GM10847 (cell line): ENCODE measurements around the gene FKRP.

Source experiments
- POLR2A ChIP-seq: IDR thresholded peaks from 2 replicates; pipeline ENCODE4 v1.6.1; 2011; ENCODE audit not compliant: insufficient read length; ENCODE audit errors: extremely low read depth

Gene FKRP

DNA sequence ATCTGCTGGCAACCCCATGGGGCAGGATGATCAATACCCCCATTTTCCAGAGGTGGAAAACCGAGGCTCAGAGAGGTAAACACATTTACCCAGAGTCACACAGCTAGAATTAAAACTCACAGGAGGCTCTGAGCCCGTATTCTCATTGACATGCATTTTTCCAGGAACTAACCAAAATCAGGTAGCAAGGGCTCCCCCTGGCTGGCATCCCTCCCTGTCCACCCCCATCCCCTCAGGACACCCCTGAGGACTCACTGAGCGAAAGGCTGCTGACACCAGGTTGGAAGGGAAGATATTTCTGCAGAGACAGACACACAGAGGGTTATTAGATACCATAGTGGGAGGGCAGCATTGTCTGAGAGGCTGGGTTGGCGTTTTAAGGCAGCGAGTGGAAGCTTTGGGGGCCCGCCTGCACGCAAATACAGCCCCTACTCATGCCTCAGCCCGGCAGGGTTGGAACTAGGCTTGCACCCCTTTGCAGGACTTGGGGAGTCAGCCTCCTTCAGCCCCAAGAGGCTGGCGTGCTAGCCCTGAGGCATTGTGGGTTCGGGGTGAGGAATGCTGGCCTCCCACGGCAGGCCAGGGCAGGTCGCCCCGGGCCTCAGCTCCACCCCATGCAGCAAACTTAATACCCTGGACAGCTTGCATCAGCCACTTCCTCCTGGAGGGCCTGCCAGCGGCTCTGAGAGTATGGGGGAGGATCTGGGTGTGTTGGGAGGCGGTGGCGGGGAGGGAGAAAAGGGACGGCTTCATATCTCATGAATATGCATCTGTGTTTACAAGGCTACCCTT, 38.6 kb downstream of the FKRP start:
- no peak for TF ChIP-seq POLR2A

DNA sequence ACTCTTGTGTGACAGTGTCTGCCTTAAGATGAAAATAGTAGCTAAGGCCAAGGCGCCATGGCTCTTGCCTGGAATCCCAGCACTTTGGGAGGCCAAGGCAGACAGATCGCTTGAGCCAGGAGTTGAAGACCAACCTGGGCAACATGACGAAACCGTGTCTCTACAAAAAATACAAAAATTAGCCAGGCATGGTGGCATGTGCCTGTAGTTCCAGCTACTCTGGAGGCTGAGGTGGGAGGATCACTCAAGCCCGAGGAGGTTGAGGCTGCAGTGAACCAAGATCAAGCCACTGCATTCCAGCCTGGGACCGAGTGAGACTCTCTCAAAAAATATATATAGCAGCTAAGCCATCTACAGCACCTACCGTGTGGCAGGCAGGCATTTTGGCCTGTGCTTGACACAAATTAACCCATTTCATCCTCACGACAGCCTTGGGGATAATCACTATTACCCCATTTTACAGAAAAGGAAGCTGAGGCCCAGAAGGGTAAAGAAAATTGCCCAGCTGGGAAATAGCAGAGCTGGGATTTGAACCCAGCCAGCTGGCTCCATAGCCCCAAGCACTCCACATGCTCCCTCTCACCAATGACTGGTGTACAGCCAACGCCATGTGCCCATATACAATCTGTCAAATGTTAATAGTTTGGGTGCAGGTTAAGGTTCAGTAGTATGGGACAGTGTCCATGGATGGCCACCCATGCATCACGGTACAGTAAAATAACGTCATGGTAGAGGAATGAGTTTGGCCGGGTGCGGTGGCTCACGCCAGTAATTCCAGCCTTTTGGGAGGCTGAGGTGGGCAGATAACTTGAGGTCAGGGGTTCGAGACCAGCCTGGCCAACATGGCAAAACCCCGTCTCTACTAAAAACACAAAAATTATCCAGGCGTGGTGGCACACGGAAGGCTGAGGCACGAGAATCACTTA, 39.5 kb downstream of the FKRP start:
- TF ChIP-seq POLR2A, result no peak

DNA sequence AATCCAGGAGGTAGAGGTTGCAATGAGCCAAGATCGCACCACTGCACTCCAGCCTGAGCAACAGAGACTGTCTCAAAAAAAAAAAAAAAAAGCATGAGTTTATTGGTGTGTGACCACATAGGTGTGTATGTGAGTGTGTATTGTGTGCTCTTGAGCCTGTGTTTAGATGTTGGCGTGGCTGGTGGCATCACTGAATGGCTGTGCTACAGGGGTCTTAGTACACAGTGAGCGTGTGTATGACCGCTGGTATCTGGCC, 40.1 kb downstream of the FKRP start:
- no peak for TF ChIP-seq POLR2A

DNA sequence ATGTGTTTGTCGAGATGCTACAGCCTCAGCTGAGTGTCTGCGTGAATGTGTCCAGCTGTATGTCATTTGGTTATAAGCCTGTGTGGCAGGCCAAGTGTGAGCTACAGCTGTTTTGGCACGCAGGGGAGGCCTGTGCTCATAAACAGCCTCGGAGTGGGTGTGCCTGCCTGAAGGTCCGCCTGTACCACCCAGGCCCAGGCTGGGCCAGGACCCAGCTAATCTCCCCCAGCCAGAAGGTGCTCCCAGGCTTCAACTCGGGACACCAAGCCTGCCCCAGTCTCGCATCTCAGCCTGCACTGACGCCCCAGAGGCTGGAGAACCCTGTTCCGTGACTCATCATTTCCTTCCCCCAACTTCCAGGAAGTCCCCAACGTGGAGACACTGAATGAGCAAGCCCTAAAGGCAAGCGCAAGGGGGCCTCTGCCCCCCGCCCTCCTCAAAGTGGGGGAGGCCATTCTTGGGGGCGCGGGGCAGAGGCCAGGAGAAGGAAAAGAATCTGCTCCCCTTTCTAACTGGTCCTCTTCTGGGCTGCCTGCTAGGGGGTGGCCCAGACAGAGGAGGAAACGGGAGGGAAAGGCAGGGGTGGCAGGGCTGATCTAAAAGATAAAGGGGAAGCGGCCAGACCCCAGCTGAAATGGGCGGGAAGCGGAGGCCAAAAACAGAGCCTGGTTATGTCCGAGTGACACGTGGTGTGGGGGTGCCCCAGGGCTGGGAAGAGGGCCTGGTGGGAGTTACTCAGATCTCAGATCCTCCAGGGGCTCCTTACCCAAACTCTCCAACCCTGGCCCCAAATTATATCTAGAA, 40.6 kb downstream of the FKRP start:
- no peak for TF ChIP-seq POLR2A

DNA sequence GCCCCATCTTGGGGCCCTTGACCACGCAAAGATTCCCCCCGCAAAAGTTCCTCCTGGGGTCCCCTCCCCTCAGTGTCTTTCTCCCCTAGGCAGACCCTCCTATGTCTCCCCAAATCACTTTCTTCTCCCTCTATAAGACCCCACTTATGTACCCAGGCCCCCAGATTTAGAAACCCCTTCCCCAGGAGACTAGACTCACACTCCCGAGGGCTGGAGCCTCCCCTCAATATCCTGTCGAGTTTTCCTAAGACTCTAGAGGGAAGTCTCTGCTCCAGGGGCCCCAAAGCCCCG, 41.1 kb downstream of the FKRP start:
- TF ChIP-seq POLR2A, result no peak

DNA sequence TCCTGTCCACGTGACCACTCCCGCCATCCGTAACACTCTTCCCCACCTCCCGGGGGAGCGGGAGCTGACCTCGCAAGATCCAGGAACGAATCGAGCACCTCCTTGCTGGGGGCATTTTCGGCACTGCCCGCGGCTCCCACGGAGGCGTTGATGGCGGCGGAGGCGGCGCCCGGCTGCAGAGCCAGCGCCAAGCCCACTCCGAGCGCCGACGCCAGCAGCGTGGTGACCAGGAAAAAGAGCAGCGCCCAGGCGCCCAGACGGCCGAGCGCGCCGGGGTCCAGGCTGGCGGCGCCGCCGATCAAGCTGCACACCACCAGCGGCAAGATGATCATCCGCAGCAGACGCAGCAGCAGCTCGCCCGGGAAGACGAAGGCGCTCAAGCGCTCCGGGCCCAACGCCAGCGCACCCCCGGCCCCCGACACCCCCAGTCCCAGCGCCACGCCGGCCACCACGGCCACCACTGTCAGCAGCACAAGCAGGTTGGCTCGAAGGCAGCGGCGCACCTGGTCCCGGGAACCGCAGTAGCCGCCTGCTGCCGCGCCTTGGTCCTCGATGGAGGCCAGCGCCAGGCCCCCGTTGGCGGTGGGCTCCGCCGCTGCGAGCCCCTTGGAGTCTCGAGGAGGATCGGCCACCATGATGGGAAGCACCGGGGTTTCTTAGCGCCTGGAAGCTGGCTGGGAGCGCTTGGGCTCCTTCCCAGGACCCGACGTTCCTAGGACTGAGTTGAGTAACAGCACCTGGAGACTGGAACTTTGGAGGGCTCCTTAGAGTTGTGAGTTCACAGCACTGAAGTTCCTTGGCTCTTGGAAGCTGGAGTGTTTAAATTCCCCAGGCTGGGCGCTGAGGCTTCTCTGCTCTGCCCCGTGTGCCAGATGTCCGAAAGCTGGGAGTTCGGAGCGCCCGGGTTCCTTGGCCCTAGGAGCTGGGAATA, 41.7 kb downstream of the FKRP start:
- TF ChIP-seq POLR2A, result no peak

DNA sequence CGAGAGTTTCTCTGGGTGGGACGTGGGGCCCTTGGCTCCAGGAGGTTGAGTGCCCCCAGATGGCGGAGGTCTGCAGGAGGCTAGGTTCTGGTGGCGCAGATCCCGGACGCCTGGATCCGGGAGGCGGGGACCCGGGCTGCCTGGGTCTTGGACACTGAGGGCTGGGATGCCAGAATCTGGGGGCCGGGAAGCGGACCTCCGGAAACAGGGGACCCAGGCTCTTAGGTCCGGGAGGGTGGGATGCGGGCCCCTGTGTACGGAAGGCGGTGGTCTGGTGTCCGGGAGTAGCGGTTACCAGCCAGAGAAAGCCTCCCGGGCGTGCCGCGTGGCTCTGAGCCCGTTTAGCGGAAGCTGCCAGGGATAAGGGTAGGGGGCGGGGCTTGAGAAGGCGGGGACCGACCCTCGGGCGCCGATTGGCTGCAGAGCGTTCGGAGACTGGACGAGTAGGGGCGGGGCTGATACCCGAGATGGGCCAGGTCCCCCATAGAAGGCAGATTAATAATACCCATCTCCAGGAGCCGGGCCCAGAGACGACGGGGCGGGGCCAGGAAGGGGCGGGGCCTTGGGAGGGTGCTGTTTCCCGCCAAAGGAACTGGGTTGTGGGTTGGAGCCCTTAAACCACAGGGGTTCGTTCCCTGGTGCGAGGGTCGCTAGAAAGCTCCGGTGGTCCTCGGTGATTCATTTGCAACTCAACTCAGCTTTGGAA, 42.6 kb downstream of the FKRP start, which contains the start of gene SLC1A5:
TSS of gene SLC1A5 (minus strand) at position 333 of the 706 bp plus-strand sequence. CDS start 629 bp downstream, outside the sequence.
- peak; percentile 100 for TF ChIP-seq POLR2A

DNA sequence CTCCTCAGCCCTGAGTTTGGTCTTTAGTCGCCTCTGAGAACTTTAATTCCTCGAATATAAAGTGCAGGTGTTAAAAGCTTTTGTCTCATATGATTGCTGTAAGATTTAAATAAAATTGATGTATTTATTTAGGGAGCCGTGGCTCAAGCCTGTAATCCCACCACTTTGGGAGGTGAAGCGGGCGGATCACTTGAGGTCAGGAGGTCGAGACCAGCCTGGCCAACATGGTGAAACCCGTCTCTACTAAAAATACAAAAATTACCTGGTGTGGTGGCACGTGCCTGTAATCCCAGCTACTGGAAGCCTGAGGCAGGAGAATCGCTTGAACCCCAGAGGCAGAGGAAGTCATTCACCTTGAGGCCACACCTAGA, 43.1 kb downstream of the FKRP start:
- no peak for TF ChIP-seq POLR2A

DNA sequence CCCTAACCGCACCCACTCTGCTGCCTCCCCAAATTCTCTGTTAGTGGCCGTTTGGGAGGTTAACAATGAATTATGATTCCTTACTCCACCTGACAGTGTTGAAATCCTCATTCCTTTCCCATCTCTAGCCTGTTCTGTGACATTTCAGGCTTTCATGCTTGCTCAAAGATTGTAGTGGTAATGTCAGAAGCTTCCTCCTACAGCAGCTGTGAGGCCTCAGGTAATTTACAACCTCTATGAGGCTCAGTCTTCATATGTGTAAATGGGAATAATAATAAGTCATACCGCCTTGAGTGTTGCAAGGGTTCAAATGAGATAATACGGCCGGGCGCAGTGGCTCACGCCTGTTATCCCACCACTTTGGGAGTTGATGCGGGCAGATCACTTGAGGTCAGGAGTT, 43.5 kb downstream of the FKRP start:
- TF ChIP-seq POLR2A, result no peak

DNA sequence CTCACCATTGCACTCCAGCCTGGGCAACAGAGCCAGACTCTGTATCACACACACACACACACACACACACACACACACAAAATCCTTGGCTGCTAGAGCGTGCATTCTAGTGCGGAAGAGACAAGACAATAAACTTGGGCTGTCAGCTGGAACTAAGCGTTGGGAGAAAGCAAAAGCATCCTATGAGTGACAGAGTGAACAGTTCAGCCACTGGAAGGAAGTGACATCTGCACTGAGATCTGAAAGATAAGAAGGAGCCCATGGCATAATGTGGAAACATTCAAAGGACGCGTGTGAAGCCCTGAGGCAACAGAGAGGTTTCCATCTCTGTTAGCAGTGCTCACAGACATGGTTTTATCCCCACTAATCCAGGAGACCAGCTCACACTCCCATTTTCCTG, 46.1 kb downstream of the FKRP start:
- TF ChIP-seq POLR2A, result no peak

DNA sequence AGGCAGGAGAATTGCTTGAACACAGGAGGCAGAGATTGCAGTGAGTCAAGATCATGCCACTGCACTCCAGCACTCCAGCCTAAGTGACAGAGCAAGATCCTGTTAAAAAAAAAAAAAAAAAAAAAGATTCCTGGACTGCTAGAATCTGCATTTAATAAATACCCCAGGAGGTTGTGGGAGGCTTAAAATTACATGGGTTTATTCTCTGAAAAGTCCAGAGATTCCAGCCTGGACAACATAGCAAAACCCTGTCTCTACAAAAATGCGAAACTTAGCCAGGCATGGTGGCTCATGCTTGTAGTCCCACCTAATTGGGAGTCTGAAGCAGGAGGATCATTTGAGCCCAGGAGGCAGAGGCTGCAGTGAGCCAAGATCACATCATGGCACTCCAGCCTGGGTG, 52.0 kb downstream of the FKRP start:
- TF ChIP-seq POLR2A, result no peak

DNA sequence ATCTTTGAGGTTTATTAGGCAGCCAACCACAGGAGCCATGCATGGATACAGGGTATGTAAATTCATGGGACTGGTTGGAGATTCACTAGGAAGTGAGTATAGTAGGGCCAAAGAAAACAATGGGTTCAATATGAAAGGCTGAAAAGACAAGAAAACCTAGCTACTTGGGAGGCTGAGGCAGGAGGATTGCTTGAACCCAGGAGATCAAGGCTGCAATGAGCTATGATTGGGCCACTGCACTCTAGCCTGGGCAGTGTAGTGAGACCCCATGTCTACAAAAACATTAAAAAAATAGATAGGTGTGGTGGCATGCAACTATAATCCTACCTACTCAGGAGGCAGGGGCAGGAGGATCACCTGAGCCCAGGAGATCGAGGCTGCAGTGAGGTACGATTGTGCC, 52.9 kb downstream of the FKRP start:
- no peak for TF ChIP-seq POLR2A

DNA sequence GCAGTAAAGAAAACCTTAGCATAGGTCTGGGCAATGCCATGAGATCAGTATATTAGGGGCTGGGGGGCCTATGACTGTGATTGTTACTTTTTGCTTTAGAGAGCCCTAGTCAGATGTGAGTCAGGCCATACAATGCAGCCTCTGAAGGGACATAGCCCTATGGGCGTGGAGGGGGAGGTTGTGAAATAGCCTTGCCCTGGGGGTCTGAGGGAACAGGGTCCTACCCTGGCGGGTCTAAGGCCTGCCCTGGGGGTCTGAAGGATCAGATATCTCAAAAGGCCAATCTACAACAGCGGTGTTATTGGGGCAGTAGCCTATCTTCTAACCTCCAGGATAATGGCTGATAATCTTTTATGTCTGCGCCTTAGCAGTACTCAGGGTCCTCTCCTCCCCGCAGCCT, 56.3 kb downstream of the FKRP start:
- TF ChIP-seq POLR2A, result no peak

DNA sequence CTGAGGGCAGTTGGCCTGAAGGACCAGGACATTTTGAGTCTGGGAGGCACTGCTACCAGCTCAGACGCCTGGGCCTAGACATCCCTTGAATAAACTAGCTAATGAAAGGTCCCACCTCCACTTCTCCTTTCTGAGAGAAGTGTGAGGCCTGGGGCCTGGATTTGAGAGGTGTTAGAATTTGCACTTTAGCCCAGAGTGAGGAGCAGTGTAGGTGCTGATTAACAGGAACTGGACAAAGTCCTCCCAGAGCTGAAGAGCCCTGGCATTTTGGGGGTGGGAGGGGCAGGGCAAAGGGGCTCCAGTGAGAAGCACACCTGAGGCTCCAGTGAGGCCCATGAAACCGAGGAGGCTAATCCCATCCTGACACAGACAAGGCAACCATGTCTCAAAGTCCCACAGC, 57.7 kb downstream of the FKRP start:
- no peak for TF ChIP-seq POLR2A
